ENCODE results near the gene SIX4.
A peak's percentile ranks its signal among the peaks of the same experiment; 100 is the strongest.
"Not testable (repeated sequence)": the region's sequence is repeated elsewhere in the genome, so short reads cannot be mapped to it uniquely, and the experiment has no call there.

The SIX4 gene

GRCh38 chr14:60723907-60724618 lies at the start of gene SIX4:
Gene SIX4, minus strand, starts transcription at chr14:60724351. Its CDS starts 277 bp downstream, at chr14:60724074.
- peak; percentile 58 for DNase-seq

- no peak for DNase-seq
Observed at GRCh38 chr14:60773558-60773957, 49.4 kb upstream of the SIX4 start.

GRCh38 chr14:60771117-60771516 lies 47.0 kb upstream of the SIX4 start:
- no peak for DNase-seq

- DNase-seq = no peak
Observed at GRCh38 chr14:60768602-60769001, 44.5 kb upstream of the SIX4 start.

GRCh38 chr14:60760644-60761364 lies 36.7 kb upstream of the SIX4 start:
- DNase-seq = peak; percentile 53

- no peak for DNase-seq
Observed at GRCh38 chr14:60760209-60760608, 36.1 kb upstream of the SIX4 start.

GRCh38 chr14:60758885-60759284 lies 34.7 kb upstream of the SIX4 start:
- DNase-seq = no peak

- no peak for DNase-seq
Observed at GRCh38 chr14:60757567-60758002, 33.4 kb upstream of the SIX4 start.

GRCh38 chr14:60756847-60757246 lies 32.7 kb upstream of the SIX4 start:
- no peak for DNase-seq

GRCh38 chr14:60753264-60754119 lies 29.3 kb upstream of the SIX4 start:
- DNase-seq = no peak

- DNase-seq = no peak
Observed at GRCh38 chr14:60744566-60744965, 20.4 kb upstream of the SIX4 start.

- DNase-seq = no peak
Observed at GRCh38 chr14:60738843-60739508, 14.8 kb upstream of the SIX4 start.

- no peak for DNase-seq
Observed at GRCh38 chr14:60736494-60736893, 12.3 kb upstream of the SIX4 start.

GRCh38 chr14:60735416-60735815 lies 11.3 kb upstream of the SIX4 start:
- no peak for DNase-seq

- DNase-seq = peak; percentile 72
Observed at GRCh38 chr14:60734465-60735242, 10.5 kb upstream of the SIX4 start, which contains the start of gene MNAT1. Gene MNAT1, plus strand, starts transcription at chr14:60734761. Its CDS starts 102 bp downstream, at chr14:60734863.

GRCh38 chr14:60732840-60733483 lies 8.8 kb upstream of the SIX4 start:
- DNase-seq = no peak

- DNase-seq = not testable (repeated sequence)
Observed at GRCh38 chr14:60731291-60731690, 7.1 kb upstream of the SIX4 start.

- DNase-seq = peak; percentile 23
Observed at GRCh38 chr14:60723116-60723906, 840 bp downstream of the SIX4 start.

- DNase-seq = peak; percentile 9
Observed at GRCh38 chr14:60722357-60723115, 1.6 kb downstream of the SIX4 start.

- no peak for DNase-seq
Observed at GRCh38 chr14:60722107-60722356, 2.1 kb downstream of the SIX4 start.

Measured in COR-L47 (cell line).